Activated naive CD8-positive, alpha-beta T cell (primary cell): ENCODE data around the gene RRP7A.
"Not testable (repeated sequence)": the region's sequence is repeated elsewhere in the genome, so short reads cannot be mapped to it uniquely, and the experiment has no call there.

Experiments
- H3K27ac Mint-ChIP-seq: one replicate; pipeline ENCODE4 v1.8.0; 2021; ENCODE audit warnings: mixed read lengths
- H3K27me3 Mint-ChIP-seq: one replicate; pipeline ENCODE4 v1.8.0; 2021; ENCODE audit warnings: mixed read lengths
- H3K36me3 Mint-ChIP-seq: one replicate; pipeline ENCODE4 v1.8.0; 2021; ENCODE audit warnings: mixed read lengths
- H3K4me1 Mint-ChIP-seq: one replicate; pipeline ENCODE4 v1.8.0; 2021; ENCODE audit warnings: low read depth, mixed read lengths
- H3K4me3 Mint-ChIP-seq: one replicate; pipeline ENCODE4 v1.8.0; 2021; ENCODE audit warnings: mild to moderate bottlenecking, mixed read lengths
- H3K9me3 Mint-ChIP-seq: one replicate; pipeline ENCODE4 v1.8.0; 2021; ENCODE audit warnings: low read depth, mixed read lengths

The RRP7A gene

GRCh38 chr22:42493393-42493792, 26.2 kb downstream of the RRP7A start:
- no peak overlapping the region for H3K4me3 Mint-ChIP-seq
- H3K36me3 Mint-ChIP-seq, result no peaks in the 10 kb centered on the region
- H3K9me3 Mint-ChIP-seq, result no peaks in the 10 kb centered on the region
- H3K27ac Mint-ChIP-seq, result no peak overlapping the region
- H3K4me1 Mint-ChIP-seq, result no peaks in the 10 kb centered on the region
- H3K27me3 Mint-ChIP-seq, result no peaks in the 10 kb centered on the region

DNA sequence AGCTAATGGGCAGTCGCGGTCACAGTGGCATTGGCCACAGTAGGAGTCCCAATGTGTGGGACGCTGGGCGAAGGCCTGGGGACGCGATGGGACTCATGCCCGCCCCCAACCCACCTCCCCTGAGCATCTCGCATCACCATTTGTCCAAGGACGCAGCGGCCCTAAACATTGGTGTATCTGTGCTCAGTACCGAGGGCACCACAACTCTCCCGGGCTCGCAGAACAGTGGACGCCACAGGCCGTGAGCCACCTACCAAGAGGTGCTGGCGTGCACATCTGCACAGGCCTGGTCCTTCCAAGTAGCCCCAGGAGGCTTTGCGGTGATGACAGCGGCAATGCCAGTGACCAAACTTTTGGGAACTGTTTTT, 27.3 kb downstream of the RRP7A start:
- no peaks in the 10 kb centered on the region for H3K27me3 Mint-ChIP-seq
- no peaks in the 10 kb centered on the region for H3K4me1 Mint-ChIP-seq
- no peaks in the 10 kb centered on the region for H3K9me3 Mint-ChIP-seq
- H3K36me3 Mint-ChIP-seq, result no peaks in the 10 kb centered on the region
- H3K27ac Mint-ChIP-seq, result no peak overlapping the region
- H3K4me3 Mint-ChIP-seq, result no peak overlapping the region

DNA sequence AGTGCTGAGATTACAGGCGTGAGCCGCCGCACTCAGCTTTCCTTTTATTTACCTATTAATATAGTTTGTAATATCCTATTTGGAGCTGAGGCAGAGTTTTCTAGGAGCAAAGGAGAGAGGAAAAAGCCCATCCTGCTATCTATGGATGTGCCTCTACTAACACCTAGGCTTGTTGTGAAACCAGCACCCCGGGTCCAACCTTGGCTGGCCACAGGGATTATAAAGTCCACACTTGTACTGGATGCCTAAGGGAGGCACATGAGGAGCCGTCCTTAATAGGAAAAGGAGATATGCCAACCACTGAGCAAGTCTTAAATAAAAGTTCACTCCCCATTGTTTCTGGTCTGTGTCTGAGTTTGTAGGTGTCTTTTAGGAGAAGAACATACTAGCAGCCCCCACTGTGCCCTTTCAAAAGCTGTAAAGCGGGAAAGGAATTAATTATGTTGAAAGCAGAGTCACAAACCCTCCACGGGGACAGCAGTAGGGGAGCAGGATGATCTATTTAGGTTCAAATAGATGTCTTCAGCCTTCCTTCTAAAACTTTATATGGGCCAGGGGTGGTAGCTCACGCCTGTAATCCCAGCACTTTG, 29.3 kb downstream of the RRP7A start:
- Mint-ChIP-seq H3K27me3 (no peaks in the 10 kb centered on the region), H3K9me3 (no peaks in the 10 kb centered on the region), H3K4me3 (no peak overlapping the region), H3K4me1 (no peaks in the 10 kb centered on the region), H3K27ac (no peak overlapping the region), H3K36me3 (no peaks in the 10 kb centered on the region)

GRCh38 chr22:42489000-42489399, 30.6 kb downstream of the RRP7A start:
- no peak overlapping the region for H3K27ac Mint-ChIP-seq
- H3K9me3 Mint-ChIP-seq, result no peaks in the 10 kb centered on the region
- no peaks in the 10 kb centered on the region for H3K4me1 Mint-ChIP-seq
- H3K4me3 Mint-ChIP-seq, result no peak overlapping the region
- H3K36me3 Mint-ChIP-seq, result no peaks in the 10 kb centered on the region
- no peaks in the 10 kb centered on the region for H3K27me3 Mint-ChIP-seq

DNA sequence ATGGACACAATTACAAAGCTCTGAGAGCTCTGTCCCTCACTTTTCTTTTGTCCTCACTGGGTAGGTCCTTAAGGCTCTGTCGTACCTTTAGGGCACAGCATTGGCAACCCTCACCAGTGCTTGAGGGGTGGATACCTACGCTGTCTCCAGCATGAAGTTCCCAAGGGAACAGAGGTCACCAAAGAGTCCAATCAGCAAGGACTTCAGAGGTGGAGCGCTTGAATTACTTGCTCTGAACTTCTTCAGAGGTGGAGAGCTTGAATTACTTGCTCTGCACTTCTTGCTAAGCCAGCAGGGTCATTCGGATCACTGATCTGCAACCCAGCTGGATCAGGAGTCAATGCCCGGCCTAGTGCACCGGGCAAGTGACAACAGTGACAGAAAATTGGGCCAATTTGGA, 35.1 kb downstream of the RRP7A start:
- no peak overlapping the region for H3K4me3 Mint-ChIP-seq
- H3K27me3 Mint-ChIP-seq, result peaks cover 2% of the 10 kb centered on the region
- H3K36me3 Mint-ChIP-seq, result no peaks in the 10 kb centered on the region

DNA sequence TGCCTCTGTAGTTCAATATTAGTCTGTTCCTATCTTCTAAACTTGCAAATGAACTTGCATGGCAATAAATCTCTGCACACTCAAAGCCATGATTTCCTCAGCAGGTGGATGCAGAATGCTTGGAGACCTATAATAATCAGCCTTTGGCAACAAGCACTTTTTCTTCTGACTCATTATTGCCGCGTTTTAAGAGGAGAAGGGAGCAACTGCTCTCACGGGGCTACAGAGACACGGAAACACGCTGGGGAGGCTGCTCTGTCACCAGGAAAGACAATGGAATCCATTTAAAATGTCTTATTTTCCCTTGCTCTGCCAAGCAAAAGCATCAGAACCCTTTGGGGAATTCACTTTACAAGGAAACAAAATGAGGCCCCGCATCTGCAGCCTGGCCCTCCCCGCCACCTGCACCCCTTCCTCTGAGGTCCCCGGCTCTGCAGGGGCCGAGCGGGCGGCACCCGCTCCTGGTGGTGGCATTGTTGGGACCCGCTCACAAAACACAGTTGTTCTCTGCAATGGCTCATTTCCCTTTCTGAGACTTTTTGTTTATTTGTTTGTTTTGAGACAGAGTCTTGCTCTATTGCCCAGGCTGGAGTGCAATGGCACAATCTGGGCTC, 35.9 kb downstream of the RRP7A start:
- not testable (repeated sequence) for H3K4me1 Mint-ChIP-seq, H3K4me3 Mint-ChIP-seq, H3K27me3 Mint-ChIP-seq, H3K9me3 Mint-ChIP-seq, H3K27ac Mint-ChIP-seq, H3K36me3 Mint-ChIP-seq

More for the DNA sequence above, 35.1 kb downstream of the RRP7A start:
- H3K27ac Mint-ChIP-seq, result peak overlapping the region; percentile 34
- no peaks in the 10 kb centered on the region for H3K9me3 Mint-ChIP-seq
- no peaks in the 10 kb centered on the region for H3K4me1 Mint-ChIP-seq

GRCh38 chr22:42475122-42475521, 44.5 kb downstream of the RRP7A start:
- peaks cover 11% of the 10 kb centered on the region for H3K4me1 Mint-ChIP-seq
- H3K36me3 Mint-ChIP-seq, result no peaks in the 10 kb centered on the region
- H3K9me3 Mint-ChIP-seq, result no peaks in the 10 kb centered on the region
- H3K27ac Mint-ChIP-seq, result no peak overlapping the region
- H3K27me3 Mint-ChIP-seq, result no peaks in the 10 kb centered on the region
- H3K4me3 Mint-ChIP-seq, result no peak overlapping the region

GRCh38 chr22:42473484-42474193, 46.0 kb downstream of the RRP7A start:
- H3K27me3 Mint-ChIP-seq, result no peaks in the 10 kb centered on the region
- no peaks in the 10 kb centered on the region for H3K9me3 Mint-ChIP-seq
- no peak overlapping the region for H3K27ac Mint-ChIP-seq
- H3K4me3 Mint-ChIP-seq, result no peak overlapping the region
- no peaks in the 10 kb centered on the region for H3K36me3 Mint-ChIP-seq
- peaks cover 7% of the 10 kb centered on the region for H3K4me1 Mint-ChIP-seq

DNA sequence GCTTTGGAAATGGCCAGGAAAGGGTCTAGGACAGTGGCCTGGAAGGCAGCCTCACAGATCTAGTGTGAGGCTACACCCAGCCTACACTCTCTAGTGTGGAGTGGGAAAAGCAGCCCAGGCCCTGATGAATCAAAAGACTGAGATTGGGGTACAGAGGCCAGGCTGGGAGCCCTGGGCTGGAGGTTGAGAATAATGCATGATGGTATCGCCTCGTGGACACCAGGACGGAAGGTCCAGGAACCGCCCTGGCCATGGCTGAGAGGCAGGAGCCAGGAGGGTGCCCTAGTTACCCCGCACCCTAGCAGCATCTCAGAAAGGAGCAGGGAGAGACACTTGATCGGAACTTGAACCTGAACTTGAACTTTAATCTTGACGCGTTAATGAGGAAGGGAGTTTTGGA, 46.9 kb downstream of the RRP7A start:
- Mint-ChIP-seq H3K4me3 (no peak overlapping the region), H3K36me3 (no peaks in the 10 kb centered on the region), H3K4me1 (peaks cover 2% of the 10 kb centered on the region), H3K9me3 (no peaks in the 10 kb centered on the region), H3K27me3 (no peaks in the 10 kb centered on the region), H3K27ac (no peak overlapping the region)

DNA sequence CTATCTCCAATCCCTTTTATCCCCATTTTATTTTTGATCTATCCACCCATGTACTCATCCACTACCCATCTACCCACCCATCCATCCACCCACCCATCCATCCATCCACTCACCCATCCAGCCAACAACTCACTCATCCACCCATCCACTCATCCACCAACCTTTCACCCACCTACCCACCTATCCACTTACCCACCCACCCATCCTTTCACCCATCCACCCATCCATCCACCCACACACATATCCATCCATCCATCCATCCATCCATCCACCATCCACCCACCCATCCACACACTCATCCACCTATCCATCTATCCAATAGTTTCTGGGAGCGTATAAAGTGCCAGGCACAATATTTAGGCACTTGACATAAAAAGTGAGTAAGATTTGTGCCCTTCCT, 48.2 kb downstream of the RRP7A start:
- Mint-ChIP-seq H3K4me3 (no peak overlapping the region), H3K27me3 (no peaks in the 10 kb centered on the region), H3K36me3 (no peaks in the 10 kb centered on the region), H3K4me1 (no peaks in the 10 kb centered on the region), H3K27ac (no peak overlapping the region), H3K9me3 (no peaks in the 10 kb centered on the region)

DNA sequence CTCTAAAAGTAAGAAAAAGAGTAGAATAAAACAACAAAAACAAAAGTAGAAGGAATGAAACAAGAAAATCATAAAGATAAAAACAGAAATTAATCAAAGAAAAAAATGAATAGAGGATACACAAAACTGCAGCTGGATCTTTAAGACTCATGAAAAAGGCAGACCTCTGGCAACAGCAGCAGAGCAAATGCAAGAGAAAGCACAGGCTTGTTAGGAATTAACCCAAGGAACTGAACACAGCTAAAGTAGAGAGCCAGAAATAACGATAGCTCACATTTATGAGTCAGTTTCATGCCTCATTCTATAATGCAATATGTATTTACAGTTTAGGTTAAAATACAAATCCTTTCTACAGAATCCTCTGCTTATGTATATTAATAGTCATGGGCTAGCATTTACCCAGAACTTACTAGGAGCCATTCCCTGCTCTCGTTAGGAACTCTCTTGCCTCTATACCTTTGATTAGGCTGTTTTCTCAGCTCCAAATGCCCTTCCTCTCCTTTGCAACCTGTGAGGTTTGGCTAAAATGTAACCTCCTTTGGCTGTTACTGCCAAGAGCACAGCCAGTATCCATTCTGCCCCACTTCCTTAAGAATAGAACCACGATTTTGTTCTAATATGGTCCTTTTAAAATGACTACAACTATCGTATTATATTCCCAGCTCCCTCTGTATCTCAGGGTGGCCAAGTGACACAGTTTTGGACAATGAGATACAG, 49.1 kb downstream of the RRP7A start:
- H3K27me3 Mint-ChIP-seq, result no peaks in the 10 kb centered on the region
- no peak overlapping the region for H3K27ac Mint-ChIP-seq
- no peaks in the 10 kb centered on the region for H3K9me3 Mint-ChIP-seq
- no peak overlapping the region for H3K4me3 Mint-ChIP-seq
- H3K36me3 Mint-ChIP-seq, result no peaks in the 10 kb centered on the region
- no peaks in the 10 kb centered on the region for H3K4me1 Mint-ChIP-seq

DNA sequence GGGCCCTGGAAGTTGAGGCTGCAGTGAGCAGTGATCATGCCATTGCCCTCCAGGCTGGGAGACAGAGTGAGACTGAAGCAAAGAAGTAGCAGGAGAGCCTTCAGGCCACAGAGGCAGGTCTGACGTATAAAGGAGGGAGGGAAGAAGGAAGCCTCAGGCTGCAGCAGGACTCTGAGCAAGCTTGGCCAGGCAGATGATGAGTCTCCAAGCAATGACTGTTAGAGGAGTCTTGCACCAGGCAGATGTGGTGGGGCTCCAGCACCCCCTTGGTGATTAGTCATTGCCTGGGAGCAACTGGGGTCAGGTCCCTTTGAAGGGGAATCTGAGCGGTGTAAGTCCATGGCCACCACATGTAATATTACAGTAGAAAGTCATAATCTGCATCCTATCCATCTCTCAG, 50.8 kb downstream of the RRP7A start:
- Mint-ChIP-seq H3K27ac (no peak overlapping the region), H3K9me3 (no peaks in the 10 kb centered on the region), H3K4me3 (no peak overlapping the region), H3K36me3 (no peaks in the 10 kb centered on the region), H3K4me1 (no peaks in the 10 kb centered on the region), H3K27me3 (peaks cover 2% of the 10 kb centered on the region)

- Mint-ChIP-seq H3K4me1 (no peaks in the 10 kb centered on the region), H3K36me3 (no peaks in the 10 kb centered on the region), H3K27me3 (peaks cover 14% of the 10 kb centered on the region), H3K27ac (no peak overlapping the region), H3K9me3 (no peaks in the 10 kb centered on the region), H3K4me3 (no peak overlapping the region)
Measured at GRCh38 chr22:42462016-42462415, 57.6 kb downstream of the RRP7A start.

- H3K4me1 Mint-ChIP-seq, result no peaks in the 10 kb centered on the region
- no peak overlapping the region for H3K27ac Mint-ChIP-seq
- peaks cover 14% of the 10 kb centered on the region for H3K27me3 Mint-ChIP-seq
- no peaks in the 10 kb centered on the region for H3K9me3 Mint-ChIP-seq
- no peaks in the 10 kb centered on the region for H3K36me3 Mint-ChIP-seq
- H3K4me3 Mint-ChIP-seq, result no peak overlapping the region
Measured at GRCh38 chr22:42461511-42461910, 58.1 kb downstream of the RRP7A start.
